HepG2 (cell line): Measurements from ENCODE around the gene HEBP1.
A peak's percentile ranks its signal among the peaks of the same experiment; 100 is the strongest.

Source experiments
- FLYWCH1 ChIP-seq: sonication (generic); formaldehyde crosslinking; IDR thresholded peaks from 2 replicates; pipeline ENCODE4 v1.8.1; 2023; ENCODE audit warnings: mild to moderate bottlenecking, missing genetic modification reagents
- SMAD1 ChIP-seq: sonication (generic); formaldehyde crosslinking; IDR thresholded peaks from 2 replicates; pipeline ENCODE4 v1.4.0; 2020; ENCODE audit warnings: missing genetic modification reagents, low read depth, mild to moderate bottlenecking, borderline replicate concordance
- SMC3 ChIP-seq: IDR thresholded peaks from 2 replicates; pipeline ENCODE4 v1.6.1; 2011; ENCODE audit warnings: low read length, improper control_type of control experiment
- TF ChIP-seq, protein P1 (sequence below), 2 experiments: fragments of 450-650 bp in 1 of 2; sonication (generic) in 1 of 2; formaldehyde crosslinking; IDR thresholded peaks; 2 replicates each; pipeline versions ENCODE4 v1.5.0 to v1.8.0; 2020 to 2022; ENCODE audit warnings: mild to moderate bottlenecking in 1 of 2, missing genetic modification reagents in 1 of 2

DNA sequence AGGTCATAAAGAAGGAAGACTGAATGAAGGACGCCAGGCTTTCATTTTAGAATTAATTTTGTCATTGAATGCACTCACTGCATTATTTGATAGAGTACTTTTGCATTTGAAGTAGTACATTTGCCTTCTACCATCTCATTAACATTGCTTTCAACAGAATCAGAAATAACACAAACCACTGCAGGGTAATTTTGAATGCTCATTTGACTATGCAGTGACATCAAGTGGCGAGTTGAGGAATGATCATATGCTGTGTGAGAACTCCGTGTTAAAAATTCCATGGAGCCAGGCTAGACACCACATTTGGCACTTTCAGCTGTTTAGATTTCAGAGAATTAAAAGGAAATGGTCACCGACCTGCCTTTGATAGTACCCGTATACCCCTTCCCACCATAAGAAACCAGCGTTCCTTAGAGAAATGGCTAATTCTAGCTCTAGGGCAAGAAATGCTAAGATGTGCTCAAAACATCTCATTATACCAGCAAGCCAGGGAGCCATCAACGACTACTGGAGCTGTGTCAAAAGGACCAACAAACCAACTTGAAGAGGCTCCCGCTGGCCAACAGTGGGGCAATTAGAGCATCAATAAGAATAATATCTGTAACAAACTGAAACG, 16.5 kb downstream of the HEBP1 start:
- TF ChIP-seq, protein P1, sequence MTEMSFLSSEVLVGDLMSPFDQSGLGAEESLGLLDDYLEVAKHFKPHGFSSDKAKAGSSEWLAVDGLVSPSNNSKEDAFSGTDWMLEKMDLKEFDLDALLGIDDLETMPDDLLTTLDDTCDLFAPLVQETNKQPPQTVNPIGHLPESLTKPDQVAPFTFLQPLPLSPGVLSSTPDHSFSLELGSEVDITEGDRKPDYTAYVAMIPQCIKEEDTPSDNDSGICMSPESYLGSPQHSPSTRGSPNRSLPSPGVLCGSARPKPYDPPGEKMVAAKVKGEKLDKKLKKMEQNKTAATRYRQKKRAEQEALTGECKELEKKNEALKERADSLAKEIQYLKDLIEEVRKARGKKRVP (CRISPR knock-in tag; IDR thresholded peaks at IDR 0.05), result no peak
- TF ChIP-seq SMAD1 (CRISPR knock-in tag) (no peak), FLYWCH1 (CRISPR knock-in tag) (no peak), SMC3 (peak; percentile 62)
